H7 (cell line): ENCODE results near the gene IL4I1. TPM values are rescaled to one million over a fixed set of nuclear protein-coding genes. Genes with fewer than 3 reads are reported as not detected.

ENCODE experiments used
- DNase-seq: peaks from one replicate; pipeline ENCODE4 v3.0.0; 2012
- H3K27me3 ChIP-seq: 2 replicates; pipeline ENCODE4 v1.6.0; 2011; ENCODE audit warnings: mild to moderate bottlenecking, low read length; ENCODE audit not compliant: control insufficient read depth, insufficient read depth
- H3K36me3 ChIP-seq: replicated peaks from 2 replicates; pipeline ENCODE4 v1.5.1; 2011; ENCODE audit warnings: low read length; ENCODE audit not compliant: control insufficient read depth, insufficient read depth
- H3K4me3 ChIP-seq: 2 replicates; pipeline ENCODE4 v1.5.1; 2011; ENCODE audit warnings: low read depth, mild to moderate bottlenecking, control low read depth, low read length, moderate library complexity; ENCODE audit not compliant: insufficient read depth
- total RNA-seq: library from RNA; depleted of rRNA; stranded (reverse); fragments of >200 nt; shearing (Covaris generic); gene quantifications from 2 replicates; pipeline ENCODE4 v1.2.3, GENCODE V29; 2014

The IL4I1 gene
- total RNA-seq, 1 experiment from 2014 or later = 0.73 TPM

DNA sequence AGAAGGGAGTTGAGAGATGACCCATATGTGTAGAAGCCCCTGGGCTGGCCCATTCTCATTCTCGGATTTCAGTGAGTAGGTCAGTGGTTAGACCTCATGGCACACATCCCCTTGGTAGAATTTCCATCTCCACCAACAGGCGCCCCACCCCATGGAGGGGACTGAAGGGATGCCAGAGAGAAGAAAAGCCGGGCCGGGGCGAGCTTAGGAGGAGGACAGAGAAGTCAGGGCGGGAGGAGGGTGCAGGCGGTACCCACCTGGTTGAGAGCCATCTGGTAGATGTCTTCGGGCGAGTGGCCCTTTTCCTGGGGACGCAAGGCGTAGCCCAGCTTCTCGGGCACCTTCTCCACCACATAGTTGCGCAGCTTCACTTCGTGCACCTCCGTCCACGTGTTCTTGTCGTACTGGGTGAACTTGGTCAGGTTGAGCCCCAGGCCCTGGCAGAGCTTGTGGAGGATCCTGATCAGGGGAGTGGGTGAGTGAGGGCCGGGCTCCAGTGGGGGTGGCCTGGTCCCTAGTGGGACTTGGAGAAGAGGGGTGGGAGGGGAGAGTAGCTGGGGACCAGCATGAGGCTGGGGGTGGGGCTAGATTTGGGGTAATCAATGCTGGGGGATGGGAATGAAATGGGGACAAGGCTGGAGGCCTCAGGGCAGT is 2.5 kb downstream of the IL4I1 start:
- Histone ChIP-seq H3K4me3 (no peak overlapping the region), H3K36me3 (no peaks in the 10 kb centered on the region), H3K27me3 (peaks cover 2% of the 10 kb centered on the region; the same call in 1 of the 2 replicates)
- DNase-seq = no peak

DNA sequence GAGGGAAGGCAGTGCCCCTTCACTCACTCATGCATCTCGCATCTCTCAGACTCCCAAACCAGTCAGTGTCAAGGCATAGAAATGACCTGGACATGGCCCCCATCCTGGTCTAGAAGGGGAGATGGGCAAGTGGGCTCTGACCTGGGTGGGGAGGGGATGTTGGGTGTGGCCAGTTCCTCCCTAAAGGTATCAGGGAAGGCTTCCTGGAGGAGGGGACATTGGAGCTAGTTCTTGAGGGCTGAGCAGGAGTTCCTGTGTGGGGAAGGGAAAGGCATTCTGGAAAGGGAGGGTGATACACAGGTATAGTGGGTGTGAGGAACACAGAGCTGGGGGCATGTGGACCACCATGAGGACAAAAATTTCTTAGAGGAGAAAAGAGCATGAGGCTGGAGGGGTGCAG is 4.0 kb downstream of the IL4I1 start:
- Histone ChIP-seq H3K4me3 (no peak overlapping the region), H3K36me3 (no peaks in the 10 kb centered on the region; the same call in 1 of the 2 replicates), H3K27me3 (peaks cover 2% of the 10 kb centered on the region; the same call in 1 of the 2 replicates)
- no peak for DNase-seq

DNA sequence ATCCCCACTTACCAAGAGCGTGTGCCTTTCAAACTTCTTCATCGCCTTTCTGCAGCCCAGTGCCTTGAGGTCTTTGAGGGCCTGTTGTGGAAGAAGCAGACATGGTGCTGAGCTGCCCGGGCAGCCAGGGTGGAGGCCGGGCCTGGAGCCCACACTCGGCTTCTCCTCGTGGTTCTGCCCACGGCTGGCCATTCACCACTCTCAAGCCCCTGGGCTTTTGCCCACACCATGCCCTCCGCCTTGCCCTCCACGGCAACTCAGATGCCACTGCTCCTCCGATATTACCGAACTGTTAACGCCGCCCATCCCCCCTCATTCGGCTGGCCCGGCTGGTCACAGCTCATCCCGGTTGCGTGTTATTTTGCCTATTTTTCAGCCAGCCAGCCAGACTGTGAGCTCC is 5.3 kb downstream of the IL4I1 start:
- no peak overlapping the region for H3K4me3 ChIP-seq

DNA sequence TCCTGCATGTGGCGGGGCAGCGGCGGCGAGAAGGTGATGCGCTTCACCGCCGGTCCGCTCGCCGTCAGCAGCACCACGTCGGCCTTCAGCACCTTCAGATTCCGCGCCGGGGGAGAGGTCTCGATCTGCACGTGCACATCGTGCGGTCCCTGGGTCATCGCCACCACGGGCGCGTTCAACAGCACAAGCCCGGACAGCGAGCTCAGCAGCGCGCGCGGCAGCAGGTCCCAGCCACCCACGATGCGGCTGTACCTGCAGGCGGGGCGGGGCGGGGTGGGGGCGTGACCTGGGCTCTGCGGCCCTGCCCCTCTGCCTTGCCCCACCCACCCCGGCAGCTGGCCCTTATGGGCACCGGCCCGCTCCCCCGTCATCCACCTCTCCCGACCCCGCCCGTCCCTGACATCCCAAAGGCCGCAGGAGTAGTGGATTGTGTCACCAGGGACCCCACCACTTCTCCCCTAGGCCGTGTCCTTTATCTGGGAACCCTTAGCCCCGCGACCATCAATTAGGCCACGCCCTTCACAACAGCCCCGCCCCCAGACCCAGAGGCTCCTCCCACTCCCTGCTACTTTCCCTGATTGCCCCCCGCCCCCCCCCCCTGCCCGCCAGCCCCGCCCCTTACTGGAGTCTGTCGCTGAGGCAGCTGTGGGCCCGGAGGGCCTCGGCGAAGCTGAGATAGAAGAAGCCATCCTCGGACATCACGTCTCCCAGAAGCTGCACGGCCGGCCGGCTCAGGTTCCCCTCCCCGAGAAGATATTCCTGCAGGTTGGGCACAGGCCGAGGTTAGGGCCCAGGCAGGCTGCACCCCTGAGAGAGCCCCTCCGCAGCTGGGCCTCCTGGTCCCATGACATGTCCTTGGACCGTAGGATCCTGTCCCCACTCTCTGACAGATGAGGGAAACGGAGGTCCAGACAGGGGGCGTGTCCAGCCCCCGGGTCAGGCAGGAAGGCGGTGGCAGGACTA is 6.1 kb downstream of the IL4I1 start:
- peak; percentile 99 for DNase-seq

More for the DNA sequence above, 5.3 kb downstream of the IL4I1 start:
- no peak for DNase-seq
- Histone ChIP-seq H3K27me3 (peaks cover 2% of the 10 kb centered on the region; the same call in 1 of the 2 replicates), H3K36me3 (peaks cover 1% of the 10 kb centered on the region)

DNA sequence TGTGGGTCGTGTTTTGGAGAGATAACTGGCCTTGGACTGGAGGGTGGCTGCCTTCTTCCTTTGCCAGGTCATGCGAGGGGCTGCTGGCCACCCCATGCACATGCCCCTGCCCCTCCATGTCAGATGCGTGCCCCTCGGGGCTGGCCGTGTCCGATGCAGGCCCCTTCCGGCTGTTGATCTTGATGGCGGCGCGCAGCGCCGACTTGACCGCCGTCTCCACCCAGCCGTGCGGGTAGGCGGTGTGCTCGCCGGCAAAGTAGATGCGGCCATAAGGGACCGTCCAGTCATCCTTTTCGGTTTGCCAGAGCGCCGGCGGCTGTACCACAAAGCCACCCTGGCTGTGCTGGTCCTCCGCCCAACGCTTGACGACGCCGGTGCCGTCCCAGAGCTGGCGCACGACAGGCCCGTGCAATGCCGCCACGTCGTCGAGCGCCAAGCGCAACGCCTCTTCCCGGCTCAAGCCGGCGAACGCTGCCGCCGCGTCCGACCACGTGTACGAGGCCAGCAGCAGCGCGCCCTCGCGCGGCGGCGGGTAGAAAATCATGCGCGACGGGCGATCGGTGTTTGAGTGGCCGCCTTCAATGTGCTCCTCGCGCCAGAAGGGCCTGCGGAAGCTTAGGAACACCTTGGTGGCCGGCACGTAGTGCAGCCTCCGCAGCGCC is 6.9 kb downstream of the IL4I1 start:
- DNase-seq = peak; percentile 93
- Histone ChIP-seq H3K27me3 (peaks cover 2% of the 10 kb centered on the region; the same call in 1 of the 2 replicates), H3K4me3 (peak overlapping the region; percentile 53), H3K36me3 (peaks cover 2% of the 10 kb centered on the region)

More for the DNA sequence above, 6.1 kb downstream of the IL4I1 start:
- H3K36me3 ChIP-seq = peaks cover 1% of the 10 kb centered on the region
- H3K27me3 ChIP-seq = peaks cover 2% of the 10 kb centered on the region; the same call in 1 of the 2 replicates
- H3K4me3 ChIP-seq = peak overlapping the region; percentile 53

DNA sequence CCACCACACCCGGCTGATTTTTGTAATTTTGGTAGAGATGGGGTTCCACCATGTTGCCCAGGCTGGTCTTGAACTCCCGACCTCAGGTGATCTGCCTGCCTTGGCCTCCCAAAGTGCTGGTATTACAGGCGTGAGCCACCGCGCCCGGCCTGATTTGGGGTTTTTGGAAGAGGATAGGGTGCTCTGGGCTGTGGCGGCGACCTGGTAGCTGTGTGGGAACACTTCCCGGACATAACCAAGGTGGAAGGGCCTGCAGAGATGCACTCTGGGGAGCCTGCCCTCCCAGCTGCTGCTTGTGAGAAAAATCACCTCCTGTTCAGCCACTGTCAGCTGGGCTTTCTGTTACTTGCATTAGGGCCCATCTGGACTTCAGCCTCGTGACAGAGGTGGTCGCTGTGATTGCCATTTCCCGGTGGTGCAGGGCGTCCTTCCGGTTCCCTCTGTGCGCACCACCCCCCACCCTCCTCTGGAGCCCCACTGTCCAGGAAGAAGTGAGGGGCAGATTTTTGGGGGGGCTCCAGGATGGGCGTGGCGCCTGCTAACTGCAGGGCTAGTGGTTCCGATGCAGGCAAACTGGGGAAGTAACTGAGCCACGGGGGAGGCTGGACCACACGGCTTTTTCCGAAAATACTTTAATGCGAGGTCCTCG is 7.5 kb downstream of the IL4I1 start:
- peaks cover 8% of the 10 kb centered on the region for H3K36me3 ChIP-seq
- H3K4me3 ChIP-seq = no peak overlapping the region
- DNase-seq = no peak
- H3K27me3 ChIP-seq = peaks cover 2% of the 10 kb centered on the region; the same call in 1 of the 2 replicates

DNA sequence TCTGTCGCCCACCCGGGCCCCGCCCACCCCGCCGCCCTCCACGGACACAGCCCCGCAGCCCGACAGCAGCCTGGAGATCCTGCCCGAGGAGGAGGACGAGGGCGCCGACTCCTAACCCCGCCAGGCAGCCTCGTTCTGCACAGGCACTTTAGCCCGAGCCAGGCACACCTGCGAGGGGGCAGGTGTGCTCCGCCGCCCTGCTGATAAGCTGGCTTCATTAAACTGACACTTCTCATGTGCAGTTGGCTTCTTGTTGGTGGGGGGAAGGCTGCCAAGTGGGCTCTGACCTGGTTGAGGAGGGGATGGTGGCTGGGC is 8.2 kb downstream of the IL4I1 start:
- no peak for DNase-seq
- H3K36me3 ChIP-seq = peaks cover 11% of the 10 kb centered on the region

DNA sequence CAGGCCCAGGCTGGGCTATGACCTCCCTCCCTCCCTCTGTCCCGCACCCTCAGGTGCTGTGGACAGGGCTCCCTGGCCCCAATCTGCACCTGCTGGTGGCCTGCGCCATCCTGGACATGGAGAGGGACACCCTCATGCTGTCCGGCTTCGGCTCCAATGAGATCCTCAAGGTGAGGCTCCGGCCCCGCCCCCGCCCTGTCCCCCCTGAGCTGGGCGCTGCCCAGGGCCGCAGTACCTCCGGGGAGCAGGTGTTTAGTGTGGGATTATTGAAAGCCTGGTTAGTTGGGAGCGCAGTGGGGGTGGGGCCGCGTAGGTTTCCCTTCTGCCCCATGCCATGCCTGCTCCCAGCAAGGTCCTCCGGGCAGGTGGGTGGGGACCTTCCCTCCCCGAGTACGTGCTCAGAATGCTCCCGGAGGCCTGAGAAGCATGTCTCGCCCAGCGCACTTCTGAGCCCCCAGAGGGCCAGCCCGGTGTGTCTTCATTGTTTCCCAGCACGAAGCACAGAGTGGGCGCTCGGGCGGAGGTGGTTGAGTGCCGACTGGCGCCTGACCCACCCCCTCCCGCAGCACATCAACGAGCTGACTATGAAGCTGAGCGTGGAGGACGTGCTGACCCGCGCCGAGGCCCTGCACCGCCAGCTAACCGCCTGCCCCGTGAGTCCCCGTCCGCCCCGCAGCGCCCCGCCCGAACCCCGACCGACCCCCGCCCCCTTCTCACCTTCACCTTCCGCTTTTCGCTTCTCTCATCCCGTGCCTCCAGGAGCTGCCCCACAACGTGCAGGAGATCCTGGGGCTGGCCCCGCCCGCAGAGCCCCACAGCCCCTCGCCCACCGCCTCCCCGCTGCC is 8.8 kb downstream of the IL4I1 start:
- no peak for DNase-seq
- H3K36me3 ChIP-seq = peaks cover 17% of the 10 kb centered on the region
- no peak overlapping the region for H3K4me3 ChIP-seq
- peaks cover 2% of the 10 kb centered on the region; the same call in 1 of the 2 replicates for H3K27me3 ChIP-seq

More for the DNA sequence above, 8.2 kb downstream of the IL4I1 start:
- peaks cover 2% of the 10 kb centered on the region; the same call in 1 of the 2 replicates for H3K27me3 ChIP-seq
- no peak overlapping the region for H3K4me3 ChIP-seq

DNA sequence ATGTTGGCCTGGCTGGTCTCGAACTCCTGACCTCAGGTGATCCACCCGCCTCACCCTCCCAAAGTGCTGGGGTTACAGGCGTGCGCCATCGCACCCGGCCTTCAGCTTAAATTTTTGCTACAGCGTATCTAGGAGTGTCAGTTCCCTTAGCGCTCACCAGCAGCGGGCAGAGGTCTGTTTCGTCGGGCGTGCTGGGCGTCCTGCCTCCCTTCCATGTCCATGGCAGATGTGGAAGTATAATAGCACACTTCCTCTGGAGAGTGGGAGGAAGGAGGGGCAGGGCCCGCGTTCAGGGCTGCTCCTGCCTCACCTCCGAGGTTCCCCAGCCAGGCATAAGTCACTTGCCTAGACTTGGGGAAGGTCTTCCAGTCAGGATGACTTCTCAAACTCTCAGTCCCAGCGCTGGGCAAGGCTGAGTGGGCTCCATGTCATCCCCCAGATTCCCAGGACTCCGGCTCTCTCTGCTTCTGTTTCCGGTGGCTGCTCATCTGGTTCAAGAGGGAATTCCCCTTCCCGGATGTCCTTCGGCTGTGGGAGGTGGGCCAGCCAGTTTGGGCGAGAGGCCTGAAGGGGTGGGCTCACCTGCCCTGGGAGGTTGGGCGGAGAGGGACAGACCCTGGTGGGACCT is 9.5 kb downstream of the IL4I1 start:
- H3K27me3 ChIP-seq = peaks cover 2% of the 10 kb centered on the region; the same call in 1 of the 2 replicates
- no peak overlapping the region for H3K4me3 ChIP-seq
- DNase-seq = no peak
- H3K36me3 ChIP-seq = peaks cover 22% of the 10 kb centered on the region

DNA sequence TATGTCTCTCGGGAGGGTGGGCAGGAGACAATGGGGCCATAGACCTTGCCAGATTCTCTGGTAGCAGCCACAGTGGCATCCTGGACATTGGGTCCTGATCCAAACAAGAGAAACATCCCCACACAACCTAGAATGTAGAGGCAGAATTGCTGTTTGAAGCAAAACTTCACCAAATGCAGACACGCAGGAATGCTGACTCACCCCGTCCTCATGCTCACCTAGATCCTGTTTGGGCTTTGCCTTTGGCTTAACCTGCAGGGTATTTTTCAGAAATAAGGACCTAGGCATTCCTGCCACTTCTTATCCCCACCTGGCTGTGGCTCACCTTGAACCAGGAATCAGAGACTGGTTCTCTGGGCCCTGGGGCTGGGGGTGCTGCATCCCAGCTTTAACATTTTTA is 11.9 kb downstream of the IL4I1 start:
- Histone ChIP-seq H3K27me3 (peaks cover 2% of the 10 kb centered on the region; the same call in 1 of the 2 replicates), H3K4me3 (no peak overlapping the region), H3K36me3 (peaks cover 37% of the 10 kb centered on the region)
- DNase-seq = no peak

DNA sequence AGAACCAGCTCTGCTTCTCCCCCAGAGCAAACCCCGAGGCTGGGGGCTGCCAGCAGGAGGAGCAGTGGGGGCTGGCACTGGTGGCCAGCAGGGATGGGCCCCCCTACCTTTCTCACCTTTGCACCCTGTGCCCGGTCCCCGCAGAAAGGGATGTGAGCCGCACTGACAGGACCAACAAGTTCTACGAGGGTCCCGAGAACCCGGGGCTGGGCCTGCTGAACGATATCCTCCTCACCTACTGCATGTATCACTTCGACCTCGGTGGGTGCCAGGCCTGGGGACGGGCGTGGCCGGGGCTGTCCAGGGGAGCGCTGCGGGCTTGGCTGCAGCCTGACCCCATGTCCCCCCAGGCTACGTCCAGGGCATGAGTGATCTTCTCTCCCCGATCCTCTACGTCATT is 12.6 kb downstream of the IL4I1 start:
- DNase-seq = no peak
- Histone ChIP-seq H3K36me3 (peaks cover 43% of the 10 kb centered on the region), H3K4me3 (no peak overlapping the region), H3K27me3 (no peaks in the 10 kb centered on the region)

DNA sequence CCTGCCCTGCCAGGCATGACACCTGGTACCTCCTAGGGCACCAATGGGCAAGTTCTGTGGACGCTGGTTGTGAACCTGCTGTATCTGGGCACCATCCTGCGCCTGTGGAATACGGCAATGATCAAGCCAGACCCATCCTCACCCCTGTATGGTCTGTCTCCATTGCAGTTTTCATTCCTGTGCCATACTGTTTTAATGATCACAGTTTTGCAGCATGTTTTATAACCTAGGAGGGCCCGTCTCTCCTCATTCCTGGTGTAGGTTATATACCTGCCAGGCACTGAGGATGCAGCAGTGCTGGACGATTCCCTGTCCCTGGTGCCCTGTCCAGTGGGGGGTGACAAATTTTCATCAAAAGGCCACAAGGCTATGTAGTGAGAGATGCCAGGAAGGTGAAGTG is 13.6 kb downstream of the IL4I1 start:
- Histone ChIP-seq H3K27me3 (no peaks in the 10 kb centered on the region), H3K36me3 (peaks cover 45% of the 10 kb centered on the region), H3K4me3 (no peak overlapping the region)
- DNase-seq = no peak

DNA sequence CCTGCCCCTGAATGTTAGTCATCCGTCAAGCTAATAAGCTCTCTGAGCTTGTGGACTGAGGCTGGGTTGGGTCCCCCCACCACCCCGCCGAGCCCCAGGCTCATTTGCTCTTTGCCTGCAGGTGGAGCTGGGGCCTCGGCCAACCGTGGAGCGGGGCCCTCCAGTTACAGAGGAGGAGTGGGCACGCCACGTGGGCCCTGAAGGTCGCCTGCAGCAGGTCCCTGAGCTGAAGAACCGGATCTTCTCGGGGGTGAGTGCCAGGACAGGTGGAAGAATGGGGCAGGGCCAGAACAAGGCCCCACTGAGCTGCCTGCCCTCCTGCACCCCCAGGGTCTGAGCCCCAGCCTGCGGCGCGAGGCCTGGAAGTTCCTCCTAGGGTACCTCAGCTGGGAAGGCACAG is 14.0 kb downstream of the IL4I1 start:
- Histone ChIP-seq H3K27me3 (no peaks in the 10 kb centered on the region), H3K36me3 (peaks cover 45% of the 10 kb centered on the region), H3K4me3 (no peak overlapping the region)
- DNase-seq = peak; percentile 36
